Thoracic aorta (tissue), 2 donors: ENCODE results near the gene PRRG2. TPM values are rescaled to one million over a fixed set of nuclear protein-coding genes. Genes with fewer than 3 reads are reported as not detected.

ENCODE experiments used
- ATAC-seq: fragments of 150-250 bp; one replicate; pipeline ENCODE4 v1.8.0; 2017; ENCODE audit warnings: low read depth; ENCODE audit not compliant: insufficient number of reproducible peaks, low FRiP score
- DNase-seq: peaks from one replicate; pipeline ENCODE4 v3.0.0-alpha.2; 2020; ENCODE audit warnings: low spot score
- H3K27ac ChIP-seq, 2 donors: fragments of 200-600 bp; sonication (generic); 1 replicate in 1 of 2; 2 replicates in 1 of 2; pipeline ENCODE4 v1.5.1; 2016; ENCODE audit warnings: mild to moderate bottlenecking in 2 of 2, moderate library complexity in 2 of 2
- H3K27me3 ChIP-seq: fragments of 200-600 bp; sonication (generic); replicated peaks from 2 replicates; pipeline ENCODE4 v1.6.0; 2016; ENCODE audit warnings: mild to moderate bottlenecking; ENCODE audit not compliant: insufficient read depth
- H3K36me3 ChIP-seq: fragments of 200-600 bp; sonication (generic); one replicate; pipeline ENCODE4 v1.5.1; 2016
- H3K4me1 ChIP-seq, 2 donors: fragments of 200-600 bp; sonication (generic); 1 replicate in 1 of 2; 2 replicates in 1 of 2; pipeline versions ENCODE4 v1.5.1 to v1.6.0; 2016; ENCODE audit warnings: low read depth in 2 of 2, mild to moderate bottlenecking in 1 of 2; ENCODE audit not compliant: control insufficient read depth in 1 of 2
- H3K4me3 ChIP-seq: fragments of 200-600 bp; sonication (generic); 2 replicates; pipeline ENCODE4 v1.5.1; 2016; ENCODE audit warnings: mild to moderate bottlenecking
- H3K9me3 ChIP-seq: fragments of 200-600 bp; sonication (generic); 2 replicates; pipeline ENCODE4 v1.5.1; 2016
- CTCF ChIP-seq: fragments of 200-600 bp; sonication (generic); IDR thresholded peaks from one replicate; pipeline ENCODE4 v1.5.1; 2019; ENCODE audit warnings: antibody characterized with exemption
- total RNA-seq, 2 donors: library from RNA; depleted of rRNA; stranded (reverse); fragments of >200 nt; gene quantifications; one replicate each; pipeline versions ENCODE4 v1.1.0 to v1.2.3, GENCODE V29; 2016

Gene PRRG2
- total RNA-seq, 2 donors from 2014 or later, result not detected

GRCh38 chr19:49538643-49539042 is 42.5 kb upstream of the PRRG2 start:
- Histone ChIP-seq H3K4me3 (no peak overlapping the region), H3K27ac (no peak overlapping the region), H3K27me3 (no peaks in the 10 kb centered on the region), H3K36me3 (peaks cover 55% of the 10 kb centered on the region), H3K4me1 (peaks cover 0 to 2% of the 10 kb centered on the region in 2 donors), H3K9me3 (no peaks in the 10 kb centered on the region)
- no peak for TF ChIP-seq CTCF
- DNase-seq (no peak), ATAC-seq (no peak)

GRCh38 chr19:49539192-49539952 is 41.7 kb upstream of the PRRG2 start:
- ATAC-seq (no peak), DNase-seq (no peak)
- no peak overlapping the region for H3K27ac ChIP-seq
- H3K9me3 ChIP-seq, result no peaks in the 10 kb centered on the region
- H3K4me1 ChIP-seq, result no peaks in the 10 kb centered on the region
- no peak overlapping the region for H3K4me3 ChIP-seq
- peaks cover 55% of the 10 kb centered on the region for H3K36me3 ChIP-seq
- TF ChIP-seq CTCF, result no peak
- H3K27me3 ChIP-seq, result no peaks in the 10 kb centered on the region

- Histone ChIP-seq H3K36me3 (peaks cover 53% of the 10 kb centered on the region), H3K9me3 (no peaks in the 10 kb centered on the region), H3K27ac (no peak overlapping the region), H3K27me3 (no peaks in the 10 kb centered on the region), H3K4me1 (peaks cover 0 to 3% of the 10 kb centered on the region in 2 donors), H3K4me3 (no peak overlapping the region)
- DNase-seq (no peak), ATAC-seq (no peak)
- no peak for TF ChIP-seq CTCF
These were observed 39.2 kb upstream of the PRRG2 start for GRCh38 chr19:49541914-49542313.

- no peak overlapping the region for H3K27ac ChIP-seq
- no peak for ATAC-seq
- H3K36me3 ChIP-seq, result peaks cover 48% of the 10 kb centered on the region
- no peak for DNase-seq
- peaks cover 0 to 3% of the 10 kb centered on the region in 2 donors for H3K4me1 ChIP-seq
- H3K27me3 ChIP-seq, result no peaks in the 10 kb centered on the region
- no peak overlapping the region for H3K4me3 ChIP-seq
- no peaks in the 10 kb centered on the region for H3K9me3 ChIP-seq
- no peak for TF ChIP-seq CTCF
These were observed 38.7 kb upstream of the PRRG2 start for GRCh38 chr19:49542446-49542845.

- Histone ChIP-seq H3K9me3 (no peaks in the 10 kb centered on the region), H3K4me3 (no peak overlapping the region), H3K4me1 (peaks cover 0 to 3% of the 10 kb centered on the region in 2 donors), H3K27me3 (no peaks in the 10 kb centered on the region), H3K27ac (no peak overlapping the region), H3K36me3 (peaks cover 42% of the 10 kb centered on the region)
- TF ChIP-seq CTCF, result no peak
- no peak for ATAC-seq
- DNase-seq, result no peak
These were observed 38.1 kb upstream of the PRRG2 start for GRCh38 chr19:49543032-49543431.
